GM21529 (cell line): ENCODE measurements around the gene RASSF1.
A peak's percentile ranks its signal among the peaks of the same experiment; 100 is the strongest.

ENCODE experiments used
- ATAC-seq: cut with Tn5 transposase; IDR thresholded peaks from one replicate; pipeline ENCODE4 v1.9.1; 2021; ENCODE audit not compliant: unreplicated experiment

Gene RASSF1

GRCh38 chr3:50345008-50345407 is 4.4 kb upstream of the RASSF1 start:
- ATAC-seq = no peak

- ATAC-seq = no peak
These were observed 2.4 kb upstream of the RASSF1 start for GRCh38 chr3:50342813-50343633.

GRCh38 chr3:50341996-50342650 is 1.5 kb upstream of the RASSF1 start:
- ATAC-seq = no peak

- no peak for ATAC-seq
These were observed 901 bp upstream of the RASSF1 start for GRCh38 chr3:50341537-50341936.

- ATAC-seq = no peak
These were observed 539 bp downstream of the RASSF1 start for GRCh38 chr3:50340147-50340447.

GRCh38 chr3:50339485-50340146 is 1.0 kb downstream of the RASSF1 start:
- ATAC-seq = no peak

- ATAC-seq = no peak
These were observed 1.7 kb downstream of the RASSF1 start for GRCh38 chr3:50338965-50339364.

- ATAC-seq = peak; percentile 67
These were observed 3.3 kb downstream of the RASSF1 start for GRCh38 chr3:50337175-50337861.

GRCh38 chr3:50336452-50337174 is 4.0 kb downstream of the RASSF1 start:
- ATAC-seq = peak; percentile 22

- no peak for ATAC-seq
These were observed 6.1 kb downstream of the RASSF1 start for GRCh38 chr3:50334339-50335075.

GRCh38 chr3:50333744-50334328 is 6.8 kb downstream of the RASSF1 start:
- ATAC-seq = no peak

- ATAC-seq = no peak
These were observed 9.2 kb downstream of the RASSF1 start for GRCh38 chr3:50331364-50331907.

- ATAC-seq = no peak
These were observed 10.3 kb downstream of the RASSF1 start for GRCh38 chr3:50330330-50330729.

- ATAC-seq = peak; percentile 94
These were observed 12.5 kb downstream of the RASSF1 start, which contains the start of gene TUSC2 for GRCh38 chr3:50327943-50328691. TUSC2 (minus strand) TSS chr3:50328223; CDS start chr3:50328099, 124 bp downstream.

- no peak for ATAC-seq
These were observed 13.5 kb downstream of the RASSF1 start for GRCh38 chr3:50327129-50327528.

GRCh38 chr3:50326182-50326541 is 14.5 kb downstream of the RASSF1 start:
- ATAC-seq = no peak

GRCh38 chr3:50325497-50326181 is 15.0 kb downstream of the RASSF1 start:
- ATAC-seq = no peak

- ATAC-seq = no peak
These were observed 15.5 kb downstream of the RASSF1 start for GRCh38 chr3:50325113-50325480.
